GM18499 (cell line): Measurements from ENCODE around the gene PRDM16.

Source experiments
- ATAC-seq: cut with Tn5 transposase; IDR thresholded peaks from one replicate; pipeline ENCODE4 v1.9.1; 2021; ENCODE audit warnings: moderate number of reproducible peaks; ENCODE audit not compliant: insufficient read depth, unreplicated experiment

The PRDM16 gene

DNA sequence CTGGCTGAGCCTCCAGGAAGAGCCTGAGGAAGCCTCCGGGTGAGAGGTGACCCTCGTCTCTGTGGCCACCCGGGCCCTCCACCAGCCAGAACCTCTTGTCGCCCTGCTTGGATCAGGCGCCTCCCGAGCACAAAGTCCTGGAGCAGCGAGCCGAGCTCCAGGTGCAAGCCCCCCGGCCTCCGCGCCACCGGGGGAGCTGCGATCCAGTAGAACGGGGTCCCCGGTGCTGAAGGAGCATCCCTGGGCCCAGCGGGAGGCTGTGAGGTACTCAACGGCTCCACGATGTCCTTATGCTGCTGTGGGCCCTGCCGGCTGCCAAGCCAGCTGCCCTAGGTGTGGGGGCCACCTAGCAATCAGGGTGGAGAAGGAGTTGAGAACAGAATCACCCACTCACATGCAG is 102.8 kb downstream of the PRDM16 start:
- no peak for ATAC-seq

DNA sequence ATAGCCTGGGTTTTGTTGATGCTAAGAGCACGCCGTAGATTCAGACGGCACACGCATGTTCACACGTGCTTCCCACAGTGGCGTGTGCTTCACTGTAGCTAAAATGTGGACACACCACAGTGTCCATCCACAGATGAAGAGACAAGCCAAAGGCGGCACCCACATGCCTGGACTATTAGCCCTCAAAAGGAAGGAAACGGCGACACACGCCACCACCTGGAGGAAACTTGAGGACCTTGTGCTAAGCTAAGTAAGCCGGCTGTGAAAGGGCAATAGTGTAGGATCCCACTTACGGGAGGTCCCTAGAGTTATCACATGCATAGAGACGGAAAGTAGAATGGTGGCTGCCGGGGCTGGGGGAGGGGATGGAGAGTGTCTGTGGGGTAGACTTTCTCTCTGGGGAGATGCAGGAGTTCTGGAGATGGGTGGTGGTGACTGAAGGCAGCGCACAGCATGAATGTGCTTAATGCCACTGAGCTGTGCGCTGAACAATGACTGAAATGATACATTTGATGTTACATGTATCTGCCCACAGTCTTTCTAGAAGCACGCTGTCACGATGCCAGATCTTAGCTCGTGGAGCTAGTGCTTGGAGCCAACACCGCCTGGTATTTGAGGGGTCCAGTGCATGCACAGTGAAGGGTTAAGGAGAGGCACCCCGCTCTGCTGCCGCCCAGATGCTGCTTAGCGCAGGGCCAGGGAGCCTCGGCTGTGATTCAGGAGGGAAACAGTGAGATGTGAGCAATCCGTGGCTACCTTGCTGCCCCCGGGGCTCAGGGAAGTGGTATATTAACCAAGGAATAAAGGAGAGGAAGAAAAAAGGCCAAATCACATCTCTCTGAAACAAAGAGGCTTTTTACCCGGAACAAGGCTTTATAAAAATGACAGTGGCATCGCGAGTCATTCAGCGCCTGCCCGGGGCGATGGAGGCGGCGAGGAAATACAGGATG is 103.7 kb downstream of the PRDM16 start:
- no peak for ATAC-seq

DNA sequence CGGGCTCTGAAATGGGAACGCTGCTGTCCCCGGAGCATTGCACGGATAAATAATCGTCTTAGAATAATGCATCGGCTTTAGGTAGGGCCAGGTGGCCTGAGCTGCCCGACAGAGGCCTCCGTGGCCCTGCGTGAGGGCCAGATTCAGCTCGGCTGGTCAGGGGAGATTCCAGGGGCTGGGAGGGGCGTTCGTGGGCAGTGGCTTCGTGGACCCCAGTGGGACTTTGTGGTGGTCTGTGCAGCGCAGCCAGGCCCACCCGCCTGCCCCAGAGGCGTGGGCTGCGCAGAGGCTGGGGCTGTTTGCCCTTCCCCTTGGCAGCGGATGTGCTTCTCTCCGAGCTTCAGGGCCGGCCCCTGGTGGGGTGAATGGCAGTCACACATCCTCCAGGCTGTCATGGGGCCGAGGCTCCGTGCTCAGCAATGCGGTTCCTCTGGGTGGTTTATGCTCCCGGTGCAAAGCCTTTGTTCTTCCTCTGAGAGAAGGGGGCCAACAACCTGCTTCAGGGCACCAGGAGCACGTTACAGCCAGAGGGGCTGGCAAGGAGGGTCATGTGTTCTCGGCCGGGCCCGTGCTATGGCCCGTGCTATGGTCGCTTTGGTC is 104.5 kb downstream of the PRDM16 start:
- no peak for ATAC-seq

DNA sequence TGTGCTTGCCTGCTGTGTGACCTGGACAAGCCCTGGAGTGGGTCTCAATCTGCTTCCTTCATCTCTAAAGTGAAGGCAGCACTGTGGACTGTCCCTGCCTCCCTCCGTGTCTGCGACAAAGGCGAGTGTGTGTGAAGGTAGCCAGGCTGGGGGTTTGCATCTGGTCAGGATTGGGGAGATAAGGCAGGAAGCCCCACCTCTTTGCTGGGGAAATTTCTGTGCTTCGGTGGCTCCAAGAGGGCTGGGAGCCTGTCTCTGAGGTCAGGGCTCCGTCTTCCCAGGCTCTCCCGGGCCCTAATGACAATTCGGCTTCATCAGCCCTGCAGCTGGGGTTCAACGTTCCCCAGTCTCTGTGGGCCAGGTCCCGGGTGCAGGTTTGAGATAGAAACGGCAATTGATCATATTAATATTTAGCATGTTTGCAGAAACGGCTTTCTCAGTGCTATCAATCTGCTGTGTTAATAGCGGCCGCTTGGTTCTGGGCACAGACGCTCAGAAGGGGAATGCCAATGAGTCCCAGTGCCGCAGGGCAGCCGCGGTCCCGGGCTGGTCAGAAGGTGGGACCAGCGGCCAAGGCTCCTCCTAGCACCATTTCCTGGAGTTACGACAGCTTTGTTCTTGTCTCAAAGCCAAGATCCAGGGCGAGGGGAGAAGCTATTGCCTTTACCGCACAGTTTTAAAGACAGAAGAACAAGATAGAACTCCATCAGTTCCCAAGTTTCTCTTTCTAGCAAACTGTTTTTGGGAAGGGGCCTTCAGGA is 105.7 kb downstream of the PRDM16 start:
- no peak for ATAC-seq

DNA sequence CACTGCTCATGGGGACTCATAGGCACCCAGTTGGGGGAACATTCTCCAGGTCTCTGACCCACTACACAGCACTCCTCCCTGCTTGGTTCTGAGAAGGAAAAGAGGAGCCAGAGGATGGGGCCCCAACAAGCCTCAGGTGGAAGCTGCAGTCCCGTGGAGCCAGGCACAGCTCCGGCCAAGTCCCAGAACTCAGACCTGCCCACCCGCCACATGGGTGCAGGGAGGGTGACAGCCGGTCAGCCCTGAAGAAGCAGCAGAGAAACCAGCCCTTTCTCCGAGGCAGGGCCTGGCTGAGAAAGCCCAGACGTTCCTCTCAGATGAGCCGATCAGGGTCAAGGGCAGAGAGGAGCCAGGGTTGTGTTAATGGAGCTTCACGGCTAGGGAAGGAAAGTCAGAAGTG is 106.5 kb downstream of the PRDM16 start:
- no peak for ATAC-seq

DNA sequence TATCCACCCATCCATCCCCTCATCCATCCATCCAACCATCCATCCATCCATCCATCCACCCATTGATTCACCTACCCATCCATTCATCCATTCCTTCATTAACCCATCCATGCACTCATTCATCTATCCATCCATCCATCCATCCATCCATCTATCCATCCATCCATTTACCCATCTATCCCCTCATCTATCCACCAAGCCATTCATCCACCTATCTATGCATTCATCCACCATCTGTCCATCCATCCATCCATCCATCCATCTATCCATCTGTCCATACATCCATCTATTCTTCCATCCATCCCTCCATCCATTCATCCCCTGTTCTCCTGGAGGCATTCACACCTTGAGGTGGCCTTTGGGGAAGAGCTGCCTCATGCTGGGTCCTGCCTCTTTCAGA is 107.0 kb downstream of the PRDM16 start:
- no peak for ATAC-seq

DNA sequence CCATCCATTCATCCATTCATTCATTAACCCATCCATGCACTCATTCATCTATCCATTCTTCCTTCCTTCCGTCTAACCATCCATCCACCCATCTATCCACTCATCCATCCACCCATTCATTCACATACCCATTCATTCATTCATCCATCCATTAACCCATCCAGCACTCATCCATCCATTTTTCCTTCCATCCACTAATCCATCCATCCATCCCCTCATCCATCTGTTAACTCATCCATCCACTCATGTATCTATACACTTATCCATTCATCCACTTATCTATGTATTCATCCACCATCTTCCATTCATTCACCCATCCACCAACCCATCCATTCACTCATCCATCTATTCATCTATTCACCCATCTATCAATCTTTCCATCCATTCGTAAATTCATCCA is 107.8 kb downstream of the PRDM16 start:
- ATAC-seq, result no peak

DNA sequence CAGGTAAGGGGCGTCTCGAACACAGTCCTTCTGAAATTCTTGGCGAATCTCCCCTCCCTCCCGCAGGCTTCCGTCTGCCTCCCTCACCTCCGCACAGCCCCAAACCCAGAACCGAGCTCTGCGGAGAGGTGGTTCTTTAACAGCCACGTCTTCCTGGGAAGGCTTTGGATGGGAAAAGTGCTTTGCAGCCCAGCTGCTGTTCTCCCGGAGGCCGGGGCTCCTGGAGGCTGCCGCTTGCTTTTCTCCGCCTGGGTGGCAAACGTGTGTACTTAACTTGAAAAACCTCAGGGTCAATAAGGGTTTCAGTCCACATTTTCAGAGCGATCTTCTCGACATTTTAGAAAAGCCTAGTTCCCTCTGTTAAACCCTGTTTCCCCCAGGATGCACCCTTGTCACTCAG is 109.3 kb downstream of the PRDM16 start:
- no peak for ATAC-seq

DNA sequence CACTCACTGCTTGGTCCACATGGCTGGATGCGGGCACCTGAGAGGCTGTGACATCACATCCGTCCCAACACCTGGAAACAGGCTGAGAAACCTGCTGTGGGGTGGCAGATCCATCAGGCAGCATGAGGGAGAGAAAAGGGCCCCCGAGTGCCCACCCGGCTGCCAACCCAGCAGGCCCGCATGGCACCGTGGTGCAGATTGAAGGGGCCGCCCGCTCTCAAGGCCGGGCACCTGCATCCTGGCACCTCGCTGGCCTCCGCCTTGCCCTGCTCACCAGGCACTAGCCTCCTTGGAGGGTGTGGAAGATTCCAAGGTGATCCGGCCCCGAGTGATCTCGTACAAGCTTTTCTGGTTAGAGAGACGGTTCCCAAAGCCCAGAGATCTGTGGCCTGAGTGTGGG is 110.5 kb downstream of the PRDM16 start:
- no peak for ATAC-seq

DNA sequence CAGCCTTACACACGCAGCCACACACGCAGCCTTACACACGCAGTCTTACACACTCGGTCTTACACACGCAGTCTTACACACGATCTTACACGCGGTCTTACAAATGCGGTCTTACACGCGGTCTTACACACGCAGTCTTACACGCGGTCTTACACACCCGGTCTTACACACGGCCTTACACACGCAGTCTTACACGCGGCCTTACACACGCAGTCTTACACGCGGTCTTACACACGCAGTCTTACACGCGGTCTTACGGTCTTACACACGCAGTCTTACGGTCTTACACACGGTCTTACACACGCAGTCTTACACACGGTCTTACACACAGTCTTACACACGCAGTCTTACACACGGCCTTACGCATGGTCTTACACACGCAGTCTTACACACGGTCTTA is 111.9 kb downstream of the PRDM16 start:
- ATAC-seq, result no peak

DNA sequence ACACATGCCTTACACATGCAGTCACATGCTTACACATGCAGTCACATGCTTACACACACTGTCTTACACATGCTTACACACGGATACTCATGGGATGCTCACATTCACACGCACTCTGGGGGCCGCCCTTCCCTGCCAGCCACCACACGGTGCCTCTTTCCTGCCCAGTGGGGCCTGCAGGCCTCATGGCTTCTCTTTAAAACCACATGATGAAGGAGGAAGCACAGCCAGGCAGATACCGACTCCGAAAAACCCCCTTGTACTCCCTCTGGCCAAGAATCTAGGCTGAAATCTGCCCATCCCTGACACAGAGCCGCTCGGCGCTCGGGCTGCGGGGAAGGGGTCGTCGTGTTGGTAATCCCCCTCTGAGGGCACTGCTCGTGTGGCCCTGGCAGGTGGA is 113.0 kb downstream of the PRDM16 start:
- ATAC-seq, result no peak

DNA sequence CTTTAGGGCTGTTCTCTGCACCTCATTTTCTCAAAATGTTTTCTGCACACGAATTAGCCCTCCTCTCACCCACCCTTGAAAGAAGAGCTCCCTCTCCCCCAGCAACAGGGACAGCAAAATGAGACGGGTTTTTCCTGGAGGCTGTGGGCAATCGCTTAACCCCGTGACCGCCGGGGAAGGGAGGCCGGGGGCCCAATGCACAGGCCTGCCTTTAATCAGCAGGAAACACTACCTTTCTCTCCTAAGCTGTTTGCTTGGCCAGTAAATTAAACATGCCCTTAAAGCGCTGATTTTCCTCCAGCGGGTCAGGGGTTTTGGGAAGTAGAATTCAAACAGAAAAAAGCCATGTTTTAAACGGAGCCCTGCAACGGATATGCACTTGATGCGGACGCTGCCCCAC is 114.4 kb downstream of the PRDM16 start:
- ATAC-seq, result no peak

DNA sequence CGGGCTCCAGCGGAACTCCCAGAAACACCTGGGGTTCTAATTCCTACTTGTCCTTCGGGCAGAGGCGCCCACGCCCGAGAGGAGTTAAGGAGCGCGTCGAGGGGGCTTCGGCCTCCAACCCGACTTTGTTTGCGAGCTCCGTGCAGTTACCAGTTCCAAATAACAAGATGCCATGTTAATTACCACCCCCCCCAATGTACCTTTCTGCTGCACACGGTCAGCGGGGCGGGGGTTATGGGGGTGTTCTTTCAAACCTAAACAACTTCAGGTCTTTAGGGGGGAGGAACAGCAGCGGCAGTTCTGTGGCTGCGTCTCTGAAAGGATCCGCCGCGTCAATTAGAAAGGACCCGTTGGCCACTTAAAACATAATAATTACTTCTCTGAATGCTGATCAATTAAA is 114.8 kb downstream of the PRDM16 start:
- ATAC-seq, result no peak

DNA sequence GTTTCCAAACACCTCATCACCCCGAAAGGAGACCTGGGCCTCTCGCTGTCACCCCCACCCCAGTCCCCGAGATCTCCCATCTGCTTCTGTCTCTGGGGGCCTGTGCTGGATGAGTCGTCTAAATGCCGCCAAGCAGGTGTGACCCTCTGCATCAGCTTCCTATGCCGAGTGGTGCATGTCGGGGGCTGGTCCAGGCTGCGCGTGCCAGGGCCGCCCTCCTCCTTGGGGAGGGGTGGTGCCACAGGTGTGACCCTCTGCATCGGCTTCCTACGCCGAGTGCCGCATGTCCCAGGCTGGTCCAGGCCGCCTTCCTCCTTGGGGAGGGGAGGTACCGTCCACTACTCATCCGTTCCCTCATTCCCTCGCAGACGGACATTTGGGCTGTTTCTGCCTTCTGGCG is 115.7 kb downstream of the PRDM16 start:
- ATAC-seq, result no peak

DNA sequence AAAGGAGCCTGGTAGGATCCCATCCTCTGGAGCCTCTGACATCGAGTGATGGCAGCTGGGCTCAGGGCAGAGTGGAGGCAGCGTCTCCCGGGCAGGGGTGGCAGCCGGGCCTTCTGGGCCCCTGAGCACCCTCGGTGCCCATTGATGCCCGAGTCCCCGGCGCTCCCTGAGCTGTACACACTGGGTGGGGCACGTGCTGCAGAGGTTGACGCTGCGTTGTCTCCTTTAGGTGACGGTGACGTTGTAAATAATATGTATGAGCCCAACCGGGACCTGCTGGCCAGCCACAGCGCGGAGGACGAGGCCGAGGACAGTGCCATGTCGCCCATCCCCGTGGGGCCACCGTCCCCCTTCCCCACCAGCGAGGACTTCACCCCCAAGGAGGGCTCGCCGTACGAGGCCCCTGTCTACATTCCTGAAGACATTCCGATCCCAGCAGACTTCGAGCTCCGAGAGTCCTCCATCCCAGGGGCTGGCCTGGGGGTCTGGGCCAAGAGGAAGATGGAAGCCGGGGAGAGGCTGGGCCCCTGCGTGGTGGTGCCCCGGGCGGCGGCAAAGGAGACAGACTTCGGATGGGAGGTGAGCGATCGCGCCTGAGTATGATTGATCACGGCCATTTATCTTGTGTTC is 117.0 kb downstream of the PRDM16 start:
- ATAC-seq, result no peak

DNA sequence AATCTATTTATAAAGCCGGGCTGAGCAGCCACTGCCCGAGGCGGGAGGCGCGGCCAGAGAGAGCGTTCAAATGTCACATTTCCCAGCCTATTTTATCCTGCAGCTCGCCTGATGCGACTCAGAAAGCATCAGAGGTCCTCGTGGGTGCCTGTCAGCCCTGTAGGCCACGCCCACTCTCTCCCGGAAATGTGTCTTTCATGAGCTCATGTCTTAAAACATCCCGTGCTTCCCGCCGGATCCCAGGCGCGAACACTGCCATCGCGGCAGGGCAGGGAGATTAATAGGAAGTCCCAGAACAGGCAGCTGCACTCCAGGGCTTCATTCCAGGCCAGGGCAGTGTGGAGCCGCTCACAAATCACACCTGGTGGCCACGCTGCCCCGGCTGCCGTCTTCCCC is 117.5 kb downstream of the PRDM16 start:
- no peak for ATAC-seq

DNA sequence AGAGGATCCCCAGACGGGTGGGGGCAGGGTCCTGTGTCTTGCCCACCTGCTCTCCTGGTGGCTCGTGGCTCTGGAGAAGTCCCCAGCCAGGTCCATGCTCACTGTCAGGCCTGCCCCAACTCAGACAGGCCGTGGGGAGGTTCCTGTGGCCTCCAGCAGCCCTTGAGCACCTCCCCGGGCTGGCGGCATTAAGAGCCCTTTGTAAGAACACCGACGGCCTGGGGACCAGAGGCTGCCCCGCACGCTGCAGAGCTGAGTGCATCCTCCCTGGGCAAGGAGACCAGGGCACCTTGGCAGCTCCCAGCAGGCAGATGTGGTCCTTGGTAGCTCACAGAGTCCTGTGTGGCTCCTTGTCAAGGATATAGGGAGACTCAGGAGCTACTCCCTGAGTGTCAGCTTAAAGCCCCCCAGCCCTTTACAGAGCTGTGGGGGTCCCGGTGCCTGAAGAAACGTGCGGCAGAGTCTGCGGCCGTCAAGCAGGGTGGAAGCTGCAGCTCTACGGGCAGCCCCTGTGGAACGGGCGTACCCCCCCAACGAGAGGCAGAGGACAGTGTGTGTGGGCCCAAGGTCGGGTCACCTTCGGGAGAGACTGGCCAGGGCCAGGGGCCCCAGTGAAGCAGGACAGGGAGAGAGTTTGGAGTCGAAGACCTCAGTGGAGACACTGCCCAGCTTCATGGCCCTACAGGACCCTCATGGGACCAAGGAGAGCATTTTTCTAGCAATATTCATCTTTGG is 118.6 kb downstream of the PRDM16 start:
- ATAC-seq, result no peak

DNA sequence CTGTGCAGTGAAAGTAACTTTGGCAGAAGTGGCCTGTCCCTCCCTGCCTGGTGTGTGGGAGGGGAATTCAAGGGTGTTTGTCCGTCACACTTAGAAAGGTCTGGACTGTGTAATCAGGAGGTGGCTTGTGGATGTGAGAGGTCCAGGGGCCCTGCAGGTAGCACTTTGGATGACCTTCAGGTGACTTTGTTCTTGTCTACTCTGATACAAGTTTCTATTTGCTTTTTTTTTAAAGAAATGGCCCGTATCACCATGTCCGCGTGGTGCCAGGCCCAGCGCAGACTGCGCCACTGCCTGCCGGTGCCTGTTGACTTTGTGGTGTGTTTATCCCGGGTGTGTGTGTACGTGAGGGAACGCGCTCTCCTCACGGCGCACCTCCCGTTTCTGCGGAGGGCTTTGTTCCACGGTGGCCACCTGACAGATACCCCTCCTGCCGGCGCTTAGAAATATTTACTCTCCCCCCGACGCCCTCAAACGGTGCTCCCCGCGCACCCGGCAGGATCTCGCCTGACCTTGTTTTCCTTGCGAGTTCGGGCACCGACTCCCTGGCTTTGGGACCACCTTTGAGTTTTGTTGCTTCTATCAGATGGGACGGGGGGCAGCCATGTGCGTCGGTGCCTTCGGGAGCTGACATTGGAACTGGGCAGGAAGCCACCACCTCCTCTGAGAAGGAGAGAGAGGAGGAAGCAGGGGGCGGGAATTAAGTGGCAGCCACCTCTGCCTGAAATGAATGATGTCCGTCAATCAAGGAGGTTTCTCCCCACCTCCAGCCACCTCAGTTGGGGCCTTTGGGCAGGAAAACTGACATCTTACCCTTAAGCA is 119.4 kb downstream of the PRDM16 start:
- no peak for ATAC-seq
